Stomach (tissue), 9 donors: Measurements from ENCODE around the gene PXMP2. TPM values are rescaled to one million over a fixed set of nuclear protein-coding genes. Genes with fewer than 3 reads are reported as not detected.

Experiments used
- DNase-seq, 2 donors: peaks; one replicate each; pipeline versions ENCODE4 v3.0.0 to v3.0.0-alpha.2; 2013 to 2019
- H3K27ac ChIP-seq, 5 donors: fragments of 200-600 bp in 4 of 5; sonication (generic) in 4 of 5; one replicate each; pipeline ENCODE4 v1.5.1; 2013 to 2019; ENCODE audit warnings: mild to moderate bottlenecking in 1 of 5, moderate library complexity in 1 of 5
- H3K27me3 ChIP-seq, 3 donors: fragments of 200-600 bp; sonication (generic); one replicate each; pipeline ENCODE4 v1.5.1; 2017 to 2019; ENCODE audit warnings: mixed run types in 1 of 3
- H3K36me3 ChIP-seq, 4 donors: fragments of 200-600 bp; sonication (generic); 1 replicate in 3 of 4; 2 replicates in 1 of 4; pipeline ENCODE4 v1.5.1; 2016 to 2019
- H3K4me1 ChIP-seq, 4 donors: fragments of 200-600 bp; sonication (generic); one replicate each; pipeline ENCODE4 v1.5.1; 2016 to 2019
- H3K4me3 ChIP-seq, 4 donors: fragments of 200-600 bp; sonication (generic) in 3 of 4; one replicate each; pipeline ENCODE4 v1.5.1; 2016 to 2019; ENCODE audit warnings: mild to moderate bottlenecking in 1 of 4
- H3K9me3 ChIP-seq, 4 donors: fragments of 200-600 bp; sonication (generic); one replicate each; pipeline ENCODE4 v1.5.1; 2016 to 2019
- CTCF ChIP-seq, 7 experiments: fragments of 450-650 bp in 4 of 7; fragments of 200-600 bp in 3 of 7; sonication (generic) in 3 of 7; IDR thresholded peaks; one replicate each; pipeline ENCODE4 v1.5.1; 2016 to 2019; ENCODE audit warnings: antibody characterized with exemption in 7 of 7, control low read depth in 2 of 7, mild to moderate bottlenecking in 1 of 7
- EP300 ChIP-seq: sonication (generic); formaldehyde crosslinking; IDR thresholded peaks from one replicate; pipeline ENCODE4 v1.6.1; 2017; ENCODE audit warnings: antibody characterized with exemption
- POLR2A ChIP-seq, 4 donors: fragments of 450-650 bp; IDR thresholded peaks; one replicate each; pipeline ENCODE4 v1.6.1; 2016; ENCODE audit warnings: antibody characterized with exemption in 4 of 4, control low read depth in 2 of 4, mild to moderate bottlenecking in 1 of 4, moderate library complexity in 1 of 4
- POLR2AphosphoS5 ChIP-seq, 3 donors: sonication (generic); formaldehyde crosslinking; IDR thresholded peaks; one replicate each; pipeline ENCODE4 v1.6.1; 2016; ENCODE audit warnings: antibody characterized with exemption in 3 of 3
- WGBS, 5 donors: extraction: QIAGEN DNeasy Blood & Tissue Kit in 3 of 5; methylation state at CpG; one replicate each; pipeline versions ENCODE4 v1.1.5 to v1.1.7; 2013 to 2018; 5-methylcytosine and 5-hydroxymethylcytosine counted together
- intact Hi-C: fragments of 100-400 bp; cut with DNase I; formaldehyde crosslinking; loops from one replicate; pipeline ENCODE4 v1.15.1; 2023; ENCODE audit warnings: low total_unique reads
- polyA plus RNA-seq, 3 donors: library from polyadenylated mRNA; stranded (reverse); fragments of 200-250 nt; gene quantifications; one replicate each; pipeline ENCODE4 v1.2.3, GENCODE V29; 2013
- total RNA-seq, 5 donors: library from RNA; depleted of rRNA; stranded (reverse); fragments of >200 nt; gene quantifications; one replicate each; pipeline versions ENCODE4 v1.1.0 to v1.2.3, GENCODE V29; 2014 to 2016
- donor health status: healthy with polysubstance abuse.
- donor health status: Bipolar disorder and iron deficiency.
- donor health status: healthy.

The PXMP2 gene
- total and polyA plus RNA-seq, 8 donors: 29.9 to 274 (median 90.1) TPM

GRCh38 chr12:132730353-132730752 is 43.0 kb downstream of the PXMP2 start:
- no peak for DNase-seq
- TF ChIP-seq CTCF (IDR thresholded peaks at IDR 0.05): no peak
- TF ChIP-seq EP300: no peak
- H3K36me3 ChIP-seq: peaks cover 93 to 97% (median 96%) of the 10 kb centered on the region in 4 donors
- H3K27ac ChIP-seq: no peak overlapping the region
- intact Hi-C loops: no loop called here
- H3K4me3 ChIP-seq: no peak overlapping the region
- 95 to 97% (median 96%) methylated on average over 8 to 11 of the region's 11 CpGs for WGBS, 5 donors
- H3K9me3 ChIP-seq: no peaks in the 10 kb centered on the region
- no peaks in the 10 kb centered on the region for H3K27me3 ChIP-seq
- H3K4me1 ChIP-seq: no peaks in the 10 kb centered on the region

- intact Hi-C loops: no loop called here
- no peak for TF ChIP-seq POLR2AphosphoS5 (IDR thresholded peaks at IDR 0.05)
- no peak for TF ChIP-seq EP300
- no peak overlapping the region for H3K4me3 ChIP-seq
- no peak for DNase-seq
- H3K36me3 ChIP-seq: peaks cover 92 to 97% (median 96%) of the 10 kb centered on the region in 4 donors
- no peak overlapping the region for H3K27ac ChIP-seq
- 88 to 92% (median 91%) methylated on average over 17 of the region's 17 CpGs for WGBS, 5 donors
- H3K4me1 ChIP-seq: no peaks in the 10 kb centered on the region
- H3K27me3 ChIP-seq: no peaks in the 10 kb centered on the region
- H3K9me3 ChIP-seq: no peaks in the 10 kb centered on the region
Observed at GRCh38 chr12:132731574-132731973, 44.2 kb downstream of the PXMP2 start.

GRCh38 chr12:132734206-132734605 is 46.8 kb downstream of the PXMP2 start:
- intact Hi-C loops: no loop called here
- Histone ChIP-seq H3K4me3 (no peak overlapping the region), H3K36me3 (peaks cover 82 to 97% (median 97%) of the 10 kb centered on the region in 4 donors), H3K27ac (no peak overlapping the region), H3K27me3 (no peaks in the 10 kb centered on the region), H3K4me1 (no peaks in the 10 kb centered on the region), H3K9me3 (no peaks in the 10 kb centered on the region)
- DNase-seq: no peak
- TF ChIP-seq POLR2A (IDR thresholded peaks at IDR 0.05) (no peak), CTCF (IDR thresholded peaks at IDR 0.05) (no peak), EP300 (no peak), POLR2AphosphoS5 (IDR thresholded peaks at IDR 0.05) (no peak)
- 77 to 84% (median 81%) methylated on average over 10 of the region's 10 CpGs for WGBS, 5 donors

- Histone ChIP-seq H3K4me1 (no peaks in the 10 kb centered on the region), H3K4me3 (no peak overlapping the region), H3K9me3 (no peaks in the 10 kb centered on the region), H3K36me3 (peaks cover 87 to 100% (median 100%) of the 10 kb centered on the region in 4 donors), H3K27me3 (no peaks in the 10 kb centered on the region), H3K27ac (no peak overlapping the region)
- intact Hi-C loops: no loop called here
- TF ChIP-seq POLR2AphosphoS5 (IDR thresholded peaks at IDR 0.05): no peak
- TF ChIP-seq CTCF (IDR thresholded peaks at IDR 0.05): no peak
- no peak for TF ChIP-seq POLR2A (IDR thresholded peaks at IDR 0.05)
- no peak for TF ChIP-seq EP300
- DNase-seq: no peak
- 92 to 97% (median 95%) methylated on average over 19 to 20 of the region's 20 CpGs for WGBS, 5 donors
Observed at GRCh38 chr12:132735496-132735895, 48.1 kb downstream of the PXMP2 start.

GRCh38 chr12:132736378-132736777 is 49.0 kb downstream of the PXMP2 start:
- intact Hi-C loops: no loop called here
- Histone ChIP-seq H3K9me3 (no peaks in the 10 kb centered on the region), H3K4me1 (no peaks in the 10 kb centered on the region), H3K27me3 (no peaks in the 10 kb centered on the region), H3K4me3 (no peak overlapping the region), H3K27ac (no peak overlapping the region), H3K36me3 (peaks cover 87 to 100% (median 100%) of the 10 kb centered on the region in 4 donors)
- DNase-seq: no peak
- 90 to 97% (median 95%) methylated on average over 9 to 12 of the region's 12 CpGs for WGBS, 5 donors
- no peak for TF ChIP-seq EP300
- TF ChIP-seq POLR2A (IDR thresholded peaks at IDR 0.05): no peak
- TF ChIP-seq POLR2AphosphoS5 (IDR thresholded peaks at IDR 0.05): no peak
- TF ChIP-seq CTCF (IDR thresholded peaks at IDR 0.05): no peak
